Measurements from ENCODE around the gene RUVBL2. TPM values are rescaled to one million over a fixed set of nuclear protein-coding genes. Genes with fewer than 3 reads are reported as not detected.

The RUVBL2 gene
- total RNA-seq, 4 donors from 2014 or later = 69.2 to 120 (median 78.5) TPM

GRCh38 chr19:48991873-48992580 is 1.7 kb upstream of the RUVBL2 start:
- Histone ChIP-seq H3K27ac (peak overlapping the region; percentile 83 to 99 (median 92)), H3K4me1 (peaks cover 0 to 46% (median 25%) of the 10 kb centered on the region in 4 donors)

GRCh38 chr19:48992581-48993174 is 1.0 kb upstream of the RUVBL2 start:
- WGBS, 2 donors = 1% methylated on average over 16 to 20 of the region's 20 CpGs
- TF ChIP-seq EP300 (IDR thresholded peaks at IDR 0.05) (no peak), POLR2A (IDR thresholded peaks at IDR 0.05) (no peak), CTCF (IDR thresholded peaks at IDR 0.05) (no peak)
- H3K27ac ChIP-seq = peak overlapping the region; percentile 83 to 99 (median 92)
- H3K4me1 ChIP-seq = peaks cover 0 to 46% (median 25%) of the 10 kb centered on the region in 4 donors
- no peaks in the 10 kb centered on the region for H3K9me3 ChIP-seq
- H3K36me3 ChIP-seq = peaks cover 0 to 28% (median 4%) of the 10 kb centered on the region in 3 donors
- H3K27me3 ChIP-seq = no peaks in the 10 kb centered on the region
- no peak for DNase-seq (ENCODE audit: low spot score in 2 of 2)
- H3K4me3 ChIP-seq = peak overlapping the region; percentile 55 to 92 (median 71)

More at GRCh38 chr19:48991873-48992580, 1.7 kb upstream of the RUVBL2 start:
- peak; percentile 45 to 71 for DNase-seq (ENCODE audit: low spot score in 2 of 2)
- Histone ChIP-seq H3K9me3 (no peaks in the 10 kb centered on the region), H3K36me3 (peaks cover 0 to 34% (median 4%) of the 10 kb centered on the region in 3 donors), H3K27me3 (no peaks in the 10 kb centered on the region), H3K4me3 (peak overlapping the region; percentile 55 to 92 (median 71))
- 13 to 14% methylated on average over 7 to 8 of the region's 8 CpGs for WGBS, 2 donors
- peak; percentile 52 to 55 for TF ChIP-seq POLR2A (IDR thresholded peaks at IDR 0.05)
- TF ChIP-seq CTCF (IDR thresholded peaks at IDR 0.05) = no peak
- peak in 1 of 2 donors; percentile 72 for TF ChIP-seq EP300 (IDR thresholded peaks at IDR 0.05)

GRCh38 chr19:48994035-48994386 is 324 bp downstream of the RUVBL2 start:
- 2% methylated on average over 13 of the region's 13 CpGs for WGBS, 2 donors
- no peaks in the 10 kb centered on the region for H3K9me3 ChIP-seq
- no peak for DNase-seq (ENCODE audit: low spot score in 2 of 2)
- H3K4me3 ChIP-seq = peak overlapping the region; percentile 55 to 74 (median 68)
- H3K27ac ChIP-seq = peak overlapping the region; percentile 73 to 99 (median 88)
- H3K36me3 ChIP-seq = peaks cover 0 to 15% (median 0%) of the 10 kb centered on the region in 3 donors
- no peak for TF ChIP-seq EP300 (IDR thresholded peaks at IDR 0.05)
- no peak for TF ChIP-seq CTCF (IDR thresholded peaks at IDR 0.05)
- no peak for TF ChIP-seq POLR2A (IDR thresholded peaks at IDR 0.05)
- H3K4me1 ChIP-seq = peaks cover 0 to 46% (median 25%) of the 10 kb centered on the region in 4 donors
- H3K27me3 ChIP-seq = no peaks in the 10 kb centered on the region

- H3K4me3 ChIP-seq = no peak overlapping the region
- 71 to 86% methylated on average over 5 of the region's 5 CpGs for WGBS, 2 donors
- no peak for DNase-seq (ENCODE audit: low spot score in 2 of 2)
- no peaks in the 10 kb centered on the region for H3K9me3 ChIP-seq
- H3K36me3 ChIP-seq = peaks cover 0 to 35% (median 0%) of the 10 kb centered on the region in 3 donors
- no peak overlapping the region for H3K27ac ChIP-seq
- H3K27me3 ChIP-seq = no peaks in the 10 kb centered on the region
- TF ChIP-seq CTCF (IDR thresholded peaks at IDR 0.05) (no peak), POLR2A (IDR thresholded peaks at IDR 0.05) (no peak), EP300 (IDR thresholded peaks at IDR 0.05) (no peak)
- H3K4me1 ChIP-seq = peaks cover 0 to 17% (median 11%) of the 10 kb centered on the region in 4 donors
Observed at GRCh38 chr19:48997972-48998371, 4.3 kb downstream of the RUVBL2 start.

All from tibial nerve (tissue), 4 donors.